Kidney (tissue), 14 donors: ENCODE results near the gene CHST3. TPM values are rescaled to one million over a fixed set of nuclear protein-coding genes. Genes with fewer than 3 reads are reported as not detected.

ENCODE experiments used
- DNase-seq, 5 donors: peaks; one replicate each; pipeline ENCODE4 v3.0.0-alpha.2; 2013 to 2020
- FAIRE-seq: peaks from 2 replicates; lab custom pipeline; 2012; peaks lifted over from hg19 to GRCh38; lab: Jason Lieb, UNC
- H3K27ac ChIP-seq, 2 donors: one replicate each; pipeline ENCODE4 v1.7.0; 2013; ENCODE audit warnings: low read depth in 2 of 2, low read length in 2 of 2, inconsistent platforms in 1 of 2
- H3K27me3 ChIP-seq: one replicate; pipeline ENCODE4 v1.7.1; 2013; ENCODE audit warnings: low read length, inconsistent platforms; ENCODE audit not compliant: control insufficient read depth, insufficient read depth
- H3K36me3 ChIP-seq, 3 donors: one replicate each; pipeline versions ENCODE4 v1.7.0 to v1.7.1; 2013; ENCODE audit warnings: low read length in 3 of 3, control low read depth in 1 of 3, inconsistent platforms in 1 of 3; ENCODE audit not compliant: insufficient read depth in 3 of 3, control insufficient read depth in 2 of 3
- H3K4me1 ChIP-seq, 3 donors: one replicate each; pipeline versions ENCODE4 v1.7.0 to v1.7.1; 2013; ENCODE audit warnings: low read length in 3 of 3, inconsistent platforms in 1 of 3, low read depth in 1 of 3; ENCODE audit not compliant: control insufficient read depth in 2 of 3, insufficient read depth in 2 of 3
- H3K4me3 ChIP-seq, 3 donors: one replicate each; pipeline versions ENCODE4 v1.7.0 to v1.8.1; 2013; ENCODE audit warnings: low read length in 3 of 3, control low read depth in 1 of 3, inconsistent platforms in 1 of 3
- H3K9ac ChIP-seq, 3 donors: one replicate each; pipeline versions ENCODE4 v1.7.0 to v1.7.1; 2013; ENCODE audit warnings: low read length in 3 of 3, control low read depth in 1 of 3, inconsistent platforms in 1 of 3
- H3K9me3 ChIP-seq, 3 donors: one replicate each; pipeline versions ENCODE4 v1.7.0 to v1.7.1; 2013; ENCODE audit warnings: low read length in 3 of 3, control low read depth in 1 of 3, inconsistent platforms in 1 of 3; ENCODE audit not compliant: control insufficient read depth in 2 of 3, insufficient read depth in 1 of 3
- CTCF ChIP-seq: IDR thresholded peaks from 3 replicates; pipeline ENCODE4 v1.5.1; 2012; ENCODE audit warnings: mild to moderate bottlenecking, moderate library complexity, borderline replicate concordance; ENCODE audit not compliant: insufficient read depth; ENCODE audit errors: extremely low read depth
- intact Hi-C: fragments of 100-400 bp; cut with DNase I; formaldehyde crosslinking; loops from one replicate; pipeline ENCODE4 v1.11.1; 2022
- polyA plus RNA-seq: library from polyadenylated mRNA; stranded (reverse); fragments of 350-450 nt; fragmentation: Illumina TruSeq; extraction: RNeasy Lipid Tissue Mini Kit (QIAGEN cat#74804); gene quantifications from one replicate; pipeline ENCODE4 v1.2.3, GENCODE V29; 2014; ENCODE audit warnings: low read depth, low replicate concordance; ENCODE audit not compliant: insufficient read depth
- total RNA-seq: library from RNA; stranded (reverse); fragmentation: NEBNext Ultra II Directional; extraction: Animal tissue kit (Norgen Biotek cat#: 25700); gene quantifications from one replicate; pipeline ENCODE4 v1.2.1, GENCODE V29; 2021
- donor health status: control.
- donor health status: control.
- donor health status: control.
- donor health status: control.
- donor health status: control.
- donor health status: DM: yes; HTN: yes; CAD: no.
- donor health status: Normal renal cell carcinoma (clear cell type).

Gene CHST3
- total and polyA plus RNA-seq, 2 donors from 2014 or later = 9.1 to 31.5 TPM

GRCh38 chr10:72012796-72013195 lies 48.6 kb downstream of the CHST3 start:
- no peak overlapping the region for H3K9ac ChIP-seq
- no peaks in the 10 kb centered on the region for H3K9me3 ChIP-seq
- peaks cover 0 to 1% (median 0%) of the 10 kb centered on the region in 3 donors for H3K36me3 ChIP-seq
- no peak overlapping the region for H3K4me3 ChIP-seq
- peaks cover 0 to 30% (median 20%) of the 10 kb centered on the region in 3 donors for H3K4me1 ChIP-seq
- FAIRE-seq (no peak), DNase-seq (no peak)
- no peak overlapping the region for H3K27ac ChIP-seq
- intact Hi-C loops = no loop called here
- H3K27me3 ChIP-seq = no peaks in the 10 kb centered on the region
- no peak for TF ChIP-seq CTCF

DNA sequence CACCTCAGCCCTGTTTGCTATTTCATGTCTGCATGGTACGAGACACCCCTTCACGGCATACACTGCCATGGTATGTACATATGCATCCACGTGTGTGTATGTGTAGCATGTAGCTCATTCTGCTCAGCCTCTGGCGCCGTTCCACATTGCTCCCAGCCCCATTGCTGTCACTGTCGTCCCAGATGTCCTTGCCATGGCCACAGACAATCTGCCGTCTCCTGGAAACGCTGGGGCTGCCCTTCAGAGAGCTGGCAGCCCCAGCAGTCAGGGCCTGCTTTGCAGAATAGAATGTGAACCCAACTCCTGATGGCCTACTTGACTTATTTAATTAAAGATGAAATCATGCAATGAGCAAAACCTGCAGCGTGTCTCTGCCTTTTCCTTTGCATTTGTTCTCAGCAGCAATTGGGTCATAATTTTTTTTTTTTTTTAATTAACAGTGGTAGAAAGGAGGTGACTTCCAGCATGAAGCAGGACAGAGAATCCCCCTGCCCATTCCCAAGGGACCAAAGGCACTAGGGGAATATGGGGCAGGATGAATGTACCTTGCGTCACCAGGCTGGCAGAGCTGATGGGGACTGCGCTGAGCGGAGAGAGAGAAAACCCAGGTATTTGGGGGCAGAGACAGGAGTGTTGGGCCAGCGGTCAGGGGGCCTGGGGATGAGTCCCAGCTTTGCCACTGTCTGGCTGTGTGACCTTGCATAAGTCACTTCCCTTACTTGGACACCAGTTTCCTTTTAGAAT lies 49.2 kb downstream of the CHST3 start:
- H3K27ac ChIP-seq = no peak overlapping the region
- TF ChIP-seq CTCF = no peak
- no peaks in the 10 kb centered on the region for H3K27me3 ChIP-seq
- no peak for FAIRE-seq
- H3K36me3 ChIP-seq = no peaks in the 10 kb centered on the region
- H3K4me1 ChIP-seq = peaks cover 0 to 34% (median 20%) of the 10 kb centered on the region in 3 donors
- no peak for DNase-seq
- intact Hi-C loops = no loop called here
- H3K4me3 ChIP-seq = no peak overlapping the region
- H3K9me3 ChIP-seq = no peaks in the 10 kb centered on the region
- no peak overlapping the region for H3K9ac ChIP-seq

- DNase-seq = no peak
- H3K27ac ChIP-seq = no peak overlapping the region
- no peak overlapping the region for H3K9ac ChIP-seq
Measured at GRCh38 chr10:72014197-72014596, 50.0 kb downstream of the CHST3 start.

More at GRCh38 chr10:72014197-72014596, 50.0 kb downstream of the CHST3 start:
- Histone ChIP-seq H3K27me3 (no peaks in the 10 kb centered on the region), H3K4me3 (no peak overlapping the region), H3K9me3 (no peaks in the 10 kb centered on the region), H3K4me1 (peaks cover 0 to 25% (median 20%) of the 10 kb centered on the region in 3 donors), H3K36me3 (no peaks in the 10 kb centered on the region)
- no peak for FAIRE-seq
- no peak for TF ChIP-seq CTCF
- intact Hi-C loops = no loop called here
